Measurements from ENCODE around the gene NUP98. TPM values are rescaled to one million over a fixed set of nuclear protein-coding genes. Genes with fewer than 3 reads are reported as not detected.

The NUP98 gene
- total RNA-seq, 1 experiment from 2014 or later, result 114 TPM

- DNase-seq, result no peak
- no TSS peak for BruUV-seq (replicated peaks)
- Mint-ChIP-seq H3K9me3 (ENCODE audit: low read depth, unreplicated experiment) (no peaks in the 10 kb centered on the region), H3K4me1 (ENCODE audit: low read depth, unreplicated experiment) (no peaks in the 10 kb centered on the region), H3K27me3 (ENCODE audit: unreplicated experiment) (no peaks in the 10 kb centered on the region), H3K27ac (ENCODE audit: unreplicated experiment) (peak within 1 kb of the TSS; percentile 25), H3K4me3 (ENCODE audit: low read depth, unreplicated experiment) (no peak within 1 kb of the TSS), H3K36me3 (ENCODE audit: insufficient read depth, unreplicated experiment) (peaks cover 33% of the 10 kb centered on the region)
- TF ChIP-seq, protein P1, sequence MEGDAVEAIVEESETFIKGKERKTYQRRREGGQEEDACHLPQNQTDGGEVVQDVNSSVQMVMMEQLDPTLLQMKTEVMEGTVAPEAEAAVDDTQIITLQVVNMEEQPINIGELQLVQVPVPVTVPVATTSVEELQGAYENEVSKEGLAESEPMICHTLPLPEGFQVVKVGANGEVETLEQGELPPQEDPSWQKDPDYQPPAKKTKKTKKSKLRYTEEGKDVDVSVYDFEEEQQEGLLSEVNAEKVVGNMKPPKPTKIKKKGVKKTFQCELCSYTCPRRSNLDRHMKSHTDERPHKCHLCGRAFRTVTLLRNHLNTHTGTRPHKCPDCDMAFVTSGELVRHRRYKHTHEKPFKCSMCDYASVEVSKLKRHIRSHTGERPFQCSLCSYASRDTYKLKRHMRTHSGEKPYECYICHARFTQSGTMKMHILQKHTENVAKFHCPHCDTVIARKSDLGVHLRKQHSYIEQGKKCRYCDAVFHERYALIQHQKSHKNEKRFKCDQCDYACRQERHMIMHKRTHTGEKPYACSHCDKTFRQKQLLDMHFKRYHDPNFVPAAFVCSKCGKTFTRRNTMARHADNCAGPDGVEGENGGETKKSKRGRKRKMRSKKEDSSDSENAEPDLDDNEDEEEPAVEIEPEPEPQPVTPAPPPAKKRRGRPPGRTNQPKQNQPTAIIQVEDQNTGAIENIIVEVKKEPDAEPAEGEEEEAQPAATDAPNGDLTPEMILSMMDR (IDR thresholded peaks at IDR 0.05; ENCODE audit: unreplicated experiment), result no peak
- CTCF ChIA-PET, result interaction anchor here (0.6 kb wide), 1 partner anchor 23 kb away, joined by 9 read pairs; no protein-coding TSS in a partner anchor
- intact Hi-C loops (cut with micrococcal nuclease; ENCODE audit: unreplicated experiment), result no loop called here
Measured at GRCh38 chr11:3671334-3672254, 125.8 kb downstream of the NUP98 start, which contains the start of gene CHRNA10. Gene CHRNA10 (minus strand): TSS chr11:3671384. CDS start chr11:3671312, 72 bp downstream.

DNA sequence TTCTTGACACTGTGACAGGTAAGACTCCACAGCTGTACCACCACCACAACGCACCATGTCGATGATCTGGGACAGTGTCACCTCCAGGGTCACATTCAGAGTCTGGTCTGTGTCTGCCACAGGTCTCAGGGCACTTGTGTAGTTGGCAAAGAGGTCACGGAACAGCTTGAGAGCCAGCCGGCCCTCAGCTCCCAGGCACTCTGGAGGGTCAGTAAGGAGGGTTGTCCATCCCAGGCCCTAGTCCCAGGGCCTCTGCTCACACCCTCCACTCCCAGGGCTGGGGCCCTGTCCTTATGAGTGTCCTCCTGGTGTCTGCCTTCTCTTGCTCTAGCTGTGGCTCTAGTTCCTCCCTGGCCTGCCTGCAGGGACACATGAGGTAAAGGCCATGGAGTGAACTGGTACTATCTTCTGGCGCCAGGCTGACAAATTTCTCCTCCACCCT is 127.6 kb downstream of the NUP98 start:
- no peaks in the 10 kb centered on the region for H3K4me1 Mint-ChIP-seq (ENCODE audit: low read depth, unreplicated experiment)
- no peaks in the 10 kb centered on the region for H3K9me3 Mint-ChIP-seq (ENCODE audit: low read depth, unreplicated experiment)
- peaks cover 37% of the 10 kb centered on the region for H3K36me3 Mint-ChIP-seq (ENCODE audit: insufficient read depth, unreplicated experiment)
- no TSS peak for BruUV-seq (replicated peaks)
- DNase-seq, result no peak
- CTCF ChIA-PET, result no interaction called here
- no peak overlapping the region for H3K4me3 Mint-ChIP-seq (ENCODE audit: low read depth, unreplicated experiment)
- intact Hi-C loops (cut with micrococcal nuclease; ENCODE audit: unreplicated experiment), result no loop called here
- no peaks in the 10 kb centered on the region for H3K27me3 Mint-ChIP-seq (ENCODE audit: unreplicated experiment)
- TF ChIP-seq, protein P1 (IDR thresholded peaks at IDR 0.05; ENCODE audit: unreplicated experiment), result no peak
- no peak overlapping the region for H3K27ac Mint-ChIP-seq (ENCODE audit: unreplicated experiment)

DNA sequence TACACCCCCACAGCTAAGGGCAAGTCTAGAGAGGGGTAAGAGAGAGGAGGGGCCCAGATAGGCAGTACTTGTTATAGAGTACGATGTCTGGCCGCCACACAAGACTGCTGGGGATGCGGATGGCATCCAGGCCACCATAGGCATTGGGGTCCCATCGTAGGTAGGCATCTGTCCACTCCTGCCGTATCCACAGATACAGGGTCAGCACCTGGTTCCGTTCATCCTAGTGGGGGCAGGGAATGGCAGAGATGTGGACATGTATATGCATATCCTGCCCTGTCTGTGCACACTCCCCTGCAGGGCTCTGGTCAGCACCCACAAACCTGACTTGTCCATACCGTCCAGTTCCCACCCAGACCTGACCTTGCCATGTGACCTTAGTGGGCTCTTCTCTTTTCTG is 128.2 kb downstream of the NUP98 start:
- H3K9me3 Mint-ChIP-seq (ENCODE audit: low read depth, unreplicated experiment), result no peaks in the 10 kb centered on the region
- no peak for DNase-seq
- BruUV-seq (replicated peaks), result no TSS peak
- intact Hi-C loops (cut with micrococcal nuclease; ENCODE audit: unreplicated experiment), result no loop called here
- TF ChIP-seq, protein P1 (IDR thresholded peaks at IDR 0.05; ENCODE audit: unreplicated experiment), result no peak
- no peak overlapping the region for H3K4me3 Mint-ChIP-seq (ENCODE audit: low read depth, unreplicated experiment)
- H3K27ac Mint-ChIP-seq (ENCODE audit: unreplicated experiment), result no peak overlapping the region
- H3K36me3 Mint-ChIP-seq (ENCODE audit: insufficient read depth, unreplicated experiment), result peaks cover 34% of the 10 kb centered on the region
- H3K27me3 Mint-ChIP-seq (ENCODE audit: unreplicated experiment), result no peaks in the 10 kb centered on the region
- CTCF ChIA-PET, result no interaction called here
- H3K4me1 Mint-ChIP-seq (ENCODE audit: low read depth, unreplicated experiment), result no peaks in the 10 kb centered on the region

DNA sequence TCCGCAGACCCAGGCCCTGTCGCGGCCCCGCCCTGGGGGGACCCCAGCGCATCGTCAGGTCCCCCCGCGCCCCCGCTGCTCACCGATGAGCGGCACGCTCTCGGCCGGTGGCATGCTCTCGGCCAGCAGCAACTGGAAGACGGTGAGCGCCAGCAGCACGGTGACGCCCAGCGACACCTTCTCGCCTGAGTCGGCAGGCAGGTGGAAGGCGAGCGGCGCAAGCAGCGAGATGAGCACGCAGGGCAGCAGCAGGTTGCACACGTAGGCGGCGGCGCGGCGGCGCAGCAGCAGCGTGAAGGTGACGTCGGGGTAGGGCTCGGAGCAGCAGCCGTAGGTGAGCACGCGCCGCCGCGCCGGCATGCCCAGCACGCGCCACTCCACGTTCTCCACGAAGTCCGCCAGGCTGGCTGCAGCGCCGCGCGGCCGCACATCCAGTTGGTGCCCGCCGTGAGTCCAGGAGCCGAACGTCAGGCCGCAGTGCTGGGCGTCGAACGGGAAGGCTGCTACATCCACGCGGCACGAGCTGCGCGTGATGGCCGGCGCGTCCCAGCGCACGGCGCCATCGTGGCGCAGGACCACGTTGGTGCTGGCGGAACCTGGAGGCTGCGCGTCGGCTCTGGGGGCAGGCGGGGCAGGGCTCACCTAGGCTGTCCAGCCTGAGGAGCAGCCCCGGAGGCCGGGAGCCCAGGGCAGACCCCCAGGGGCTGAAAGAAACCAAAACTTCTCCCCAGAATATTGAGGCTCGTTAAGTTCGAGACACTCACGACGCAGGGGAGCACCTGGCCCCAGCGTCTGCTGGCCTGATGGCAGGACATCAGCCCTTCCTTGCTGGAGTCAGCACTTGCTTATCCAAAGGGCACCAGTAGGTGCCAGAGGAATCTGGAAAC is 130.0 kb downstream of the NUP98 start:
- Mint-ChIP-seq H3K4me1 (ENCODE audit: low read depth, unreplicated experiment) (no peaks in the 10 kb centered on the region), H3K27ac (ENCODE audit: unreplicated experiment) (no peak overlapping the region), H3K36me3 (ENCODE audit: insufficient read depth, unreplicated experiment) (peaks cover 21% of the 10 kb centered on the region), H3K4me3 (ENCODE audit: low read depth, unreplicated experiment) (no peak overlapping the region), H3K9me3 (ENCODE audit: low read depth, unreplicated experiment) (peaks cover 3% of the 10 kb centered on the region), H3K27me3 (ENCODE audit: unreplicated experiment) (no peaks in the 10 kb centered on the region)
- TF ChIP-seq, protein P1 (IDR thresholded peaks at IDR 0.05; ENCODE audit: unreplicated experiment), result no peak
- DNase-seq, result no peak
- CTCF ChIA-PET, result interaction anchor here (0.5 to 0.7 kb wide), 2 partner anchors 11 kb away, joined by 3 read pairs; no protein-coding TSS in a partner anchor
- intact Hi-C loops (cut with micrococcal nuclease; ENCODE audit: unreplicated experiment), result no loop called here
- no TSS peak for BruUV-seq (replicated peaks)
